Activated B cell treated with CpG ODN at 0.5 μM for 24 hours (primary cell): ENCODE data around the gene USP8. TPM values are rescaled to one million over a fixed set of nuclear protein-coding genes. Genes with fewer than 3 reads are reported as not detected.

ENCODE experiments used
- ATAC-seq: fragments of 200-7000 bp; cut with Tn5 transposase; one replicate; pipeline ENCODE4 v1.10.0; 2021; ENCODE audit warnings: low read depth, mild to moderate bottlenecking, moderate library complexity
- CTCF ChIA-PET: fragments of 350-600 bp; sonication (Branson Sonifier 250); formaldehyde crosslinking; loops from one replicate; lab custom pipeline; 2021; ENCODE audit warnings: antibody characterized with exemption; lab: Charles Lee
- POLR2A ChIA-PET: fragments of 350-600 bp; sonication (Branson Sonifier 250); formaldehyde crosslinking; loops from one replicate; lab custom pipeline; 2021; ENCODE audit warnings: antibody characterized with exemption; lab: Charles Lee
- DNase-seq: peaks from one replicate; pipeline ENCODE4 v3.0.0; 2022
- H3K27ac Mint-ChIP-seq: one replicate; pipeline ENCODE4 v1.8.0; 2020; ENCODE audit warnings: mixed read lengths
- H3K27me3 Mint-ChIP-seq: one replicate; pipeline ENCODE4 v1.8.0; 2021; ENCODE audit warnings: mixed read lengths
- H3K36me3 Mint-ChIP-seq: one replicate; pipeline ENCODE4 v1.8.0; 2021; ENCODE audit warnings: low read depth, mixed read lengths
- H3K4me1 Mint-ChIP-seq: one replicate; pipeline ENCODE4 v1.8.0; 2021; ENCODE audit warnings: mixed read lengths
- H3K4me3 Mint-ChIP-seq: one replicate; pipeline ENCODE4 v1.8.0; 2020; ENCODE audit warnings: mild to moderate bottlenecking, mixed read lengths
- H3K9me3 Mint-ChIP-seq: one replicate; pipeline ENCODE4 v1.8.0; 2020; ENCODE audit warnings: mixed read lengths
- intact Hi-C: fragments of 100-400 bp; cut with micrococcal nuclease; formaldehyde crosslinking; loops from one replicate; pipeline ENCODE4 v1.15.1; 2024
- total RNA-seq: library from RNA; stranded (reverse); gene quantifications from 2 replicates; pipeline ENCODE4 v1.2.3, GENCODE V29; 2022
- TF ChIP-seq, protein P1 (sequence below): fragments of 200-600 bp; IDR thresholded peaks from one replicate; pipeline ENCODE4 v1.8.0; 2022; ENCODE audit warnings: antibody characterized with exemption, mild to moderate bottlenecking

Gene USP8
- total RNA-seq, 1 donor from 2014 or later: 78.3 TPM

DNA sequence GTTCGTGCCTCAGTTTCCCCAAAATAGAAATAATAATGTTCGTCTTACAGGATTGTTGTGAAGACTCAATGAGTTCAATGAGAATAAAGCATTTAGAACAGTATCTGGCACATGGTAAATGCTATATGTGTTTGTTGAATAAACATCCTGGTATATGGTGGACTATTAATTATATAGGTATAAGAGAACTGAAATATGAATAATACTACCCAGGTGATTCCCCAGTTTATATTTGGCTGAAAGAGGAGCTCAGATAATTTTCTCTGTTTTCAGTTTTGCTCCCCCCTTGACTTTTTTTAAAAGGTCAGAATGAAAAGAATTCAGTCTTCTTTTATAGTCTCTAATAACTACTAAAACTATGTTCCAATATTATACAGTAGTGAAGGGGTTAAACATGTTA lies 46.9 kb downstream of the USP8 start:
- no peaks in the 10 kb centered on the region for H3K27me3 Mint-ChIP-seq
- ATAC-seq (no peak), DNase-seq (no peak)
- no peak overlapping the region for H3K4me3 Mint-ChIP-seq
- CTCF ChIA-PET: no interaction called here
- TF ChIP-seq, protein P1, sequence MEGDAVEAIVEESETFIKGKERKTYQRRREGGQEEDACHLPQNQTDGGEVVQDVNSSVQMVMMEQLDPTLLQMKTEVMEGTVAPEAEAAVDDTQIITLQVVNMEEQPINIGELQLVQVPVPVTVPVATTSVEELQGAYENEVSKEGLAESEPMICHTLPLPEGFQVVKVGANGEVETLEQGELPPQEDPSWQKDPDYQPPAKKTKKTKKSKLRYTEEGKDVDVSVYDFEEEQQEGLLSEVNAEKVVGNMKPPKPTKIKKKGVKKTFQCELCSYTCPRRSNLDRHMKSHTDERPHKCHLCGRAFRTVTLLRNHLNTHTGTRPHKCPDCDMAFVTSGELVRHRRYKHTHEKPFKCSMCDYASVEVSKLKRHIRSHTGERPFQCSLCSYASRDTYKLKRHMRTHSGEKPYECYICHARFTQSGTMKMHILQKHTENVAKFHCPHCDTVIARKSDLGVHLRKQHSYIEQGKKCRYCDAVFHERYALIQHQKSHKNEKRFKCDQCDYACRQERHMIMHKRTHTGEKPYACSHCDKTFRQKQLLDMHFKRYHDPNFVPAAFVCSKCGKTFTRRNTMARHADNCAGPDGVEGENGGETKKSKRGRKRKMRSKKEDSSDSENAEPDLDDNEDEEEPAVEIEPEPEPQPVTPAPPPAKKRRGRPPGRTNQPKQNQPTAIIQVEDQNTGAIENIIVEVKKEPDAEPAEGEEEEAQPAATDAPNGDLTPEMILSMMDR: no peak
- H3K9me3 Mint-ChIP-seq: no peaks in the 10 kb centered on the region
- H3K36me3 Mint-ChIP-seq: peaks cover 72% of the 10 kb centered on the region
- no peaks in the 10 kb centered on the region for H3K4me1 Mint-ChIP-seq
- POLR2A ChIA-PET: interaction anchor here (0.7 kb wide), 1 partner anchor 97 kb away, joined by 6 read pairs; no protein-coding TSS in a partner anchor
- intact Hi-C loops: no loop called here
- H3K27ac Mint-ChIP-seq: no peak overlapping the region

GRCh38 chr15:50476143-50476542 lies 51.9 kb downstream of the USP8 start:
- no peak overlapping the region for H3K4me3 Mint-ChIP-seq
- DNase-seq (no peak), ATAC-seq (no peak)
- POLR2A ChIA-PET: no interaction called here
- H3K36me3 Mint-ChIP-seq: peaks cover 72% of the 10 kb centered on the region
- peaks cover 2% of the 10 kb centered on the region for H3K4me1 Mint-ChIP-seq
- H3K9me3 Mint-ChIP-seq: no peaks in the 10 kb centered on the region
- CTCF ChIA-PET: no interaction called here
- TF ChIP-seq, protein P1: no peak
- H3K27me3 Mint-ChIP-seq: no peaks in the 10 kb centered on the region
- no peak overlapping the region for H3K27ac Mint-ChIP-seq
- intact Hi-C loops: no loop called here

- peaks cover 69% of the 10 kb centered on the region for H3K36me3 Mint-ChIP-seq
- ATAC-seq (peak; percentile 78), DNase-seq (no peak)
- no peak overlapping the region for H3K4me3 Mint-ChIP-seq
- H3K27ac Mint-ChIP-seq: peak overlapping the region; percentile 54
- H3K4me1 Mint-ChIP-seq: peaks cover 39% of the 10 kb centered on the region
- no peaks in the 10 kb centered on the region for H3K9me3 Mint-ChIP-seq
- no peaks in the 10 kb centered on the region for H3K27me3 Mint-ChIP-seq
- ChIA-PET POLR2A (interaction anchor here (0.7 to 1.4 kb wide), 2 partner anchors 55 to 130 kb away, joined by 3 to 12 read pairs; partner anchors contain the start of gene GABPB1), CTCF (no interaction called here)
- TF ChIP-seq, protein P1: no peak
- intact Hi-C loops: loop anchor here (5.0 kb wide), 2 partner anchors 132 to 423 kb away; partner anchors contain the start of gene AP4E1
Observed at GRCh38 chr15:50484781-50485180, 60.6 kb downstream of the USP8 start.

DNA sequence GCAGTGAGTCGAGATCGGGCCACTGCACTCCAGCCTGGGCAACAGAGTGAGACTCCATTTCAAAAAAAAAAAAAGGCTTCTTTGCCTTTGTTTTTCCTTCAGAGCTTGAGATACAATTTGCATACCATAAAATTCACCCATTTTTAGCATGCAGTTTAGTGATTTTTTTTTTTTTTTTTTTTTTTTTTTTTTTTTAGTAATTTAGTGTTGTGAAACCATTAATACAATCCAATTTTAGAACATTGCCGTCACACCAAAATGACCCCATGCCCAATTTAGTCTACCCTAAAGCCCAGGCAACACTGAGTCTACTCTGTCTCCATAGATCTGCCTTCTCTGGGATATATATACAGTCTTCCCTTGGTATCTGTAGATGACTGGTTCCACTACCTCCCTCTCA lies 61.2 kb downstream of the USP8 start:
- TF ChIP-seq, protein P1: no peak
- POLR2A ChIA-PET: interaction anchor here (0.7 to 1.4 kb wide), 3 partner anchors 56 to 1750 kb away, joined by 3 to 12 read pairs (median 5); partner anchors contain the start of gene GABPB1
- H3K27ac Mint-ChIP-seq: peak overlapping the region; percentile 54
- intact Hi-C loops: loop anchor here (5.0 kb wide), 1 partner anchor 133 kb away; no protein-coding TSS in a partner anchor
- CTCF ChIA-PET: no interaction called here
- H3K4me3 Mint-ChIP-seq: no peak overlapping the region
- H3K4me1 Mint-ChIP-seq: peaks cover 39% of the 10 kb centered on the region
- H3K36me3 Mint-ChIP-seq: peaks cover 68% of the 10 kb centered on the region
- no peaks in the 10 kb centered on the region for H3K9me3 Mint-ChIP-seq
- ATAC-seq (peak; percentile 40), DNase-seq (no peak)
- no peaks in the 10 kb centered on the region for H3K27me3 Mint-ChIP-seq

DNA sequence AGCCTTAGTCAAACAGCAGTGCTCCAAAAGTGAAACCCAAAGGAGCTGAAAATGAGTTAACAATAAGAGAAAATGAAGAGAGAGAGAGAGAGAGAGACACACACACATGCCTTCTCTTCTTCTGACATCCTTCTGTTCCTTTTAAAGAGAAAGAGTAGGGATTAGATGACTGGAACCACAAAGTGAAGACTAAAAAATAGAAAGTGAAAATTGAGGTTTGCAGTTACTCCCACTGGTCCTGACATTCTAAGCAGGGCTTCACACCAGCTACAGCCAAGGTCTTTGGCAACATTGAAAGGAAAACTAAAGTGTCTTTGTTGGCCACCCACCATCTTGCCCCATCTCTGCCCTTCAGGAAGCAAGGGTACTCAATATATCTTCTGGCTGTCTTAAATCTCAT lies 63.1 kb downstream of the USP8 start:
- Mint-ChIP-seq H3K36me3 (peaks cover 67% of the 10 kb centered on the region), H3K4me3 (no peak overlapping the region), H3K27me3 (no peaks in the 10 kb centered on the region), H3K4me1 (peaks cover 29% of the 10 kb centered on the region), H3K27ac (no peak overlapping the region), H3K9me3 (no peaks in the 10 kb centered on the region)
- DNase-seq (no peak), ATAC-seq (no peak)
- intact Hi-C loops: loop anchor here (5.0 kb wide), 1 partner anchor 135 kb away; no protein-coding TSS in a partner anchor
- TF ChIP-seq, protein P1: no peak
- ChIA-PET CTCF (no interaction called here), POLR2A (no interaction called here)
